ENCODE measurements around the gene MYOCD.

Gene MYOCD

DNA sequence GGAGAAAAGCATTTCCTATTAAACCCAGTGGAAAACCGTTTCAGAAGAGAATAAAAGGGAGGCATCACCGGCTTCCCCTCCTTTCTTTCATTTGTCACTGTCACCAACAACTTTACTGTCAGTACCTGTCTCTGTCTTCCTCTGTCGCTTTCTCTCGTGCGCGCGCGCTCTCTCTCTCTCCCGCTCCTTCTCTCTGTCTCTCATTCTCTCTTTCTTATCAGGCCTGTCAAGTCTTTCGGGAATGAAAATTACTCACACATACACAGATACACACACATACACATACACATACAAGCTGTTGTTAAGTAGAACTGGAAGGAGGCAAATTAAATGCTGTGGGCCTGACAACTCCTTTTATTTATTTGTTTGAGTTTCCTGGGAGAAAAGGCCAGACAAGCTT is 17.6 kb downstream of the MYOCD start:
- no peak overlapping the region for H3K4me3 ChIP-seq (ENCODE audit: low read depth, low read length)
- DNase-seq (ENCODE audit: low read depth) = no peak

DNA sequence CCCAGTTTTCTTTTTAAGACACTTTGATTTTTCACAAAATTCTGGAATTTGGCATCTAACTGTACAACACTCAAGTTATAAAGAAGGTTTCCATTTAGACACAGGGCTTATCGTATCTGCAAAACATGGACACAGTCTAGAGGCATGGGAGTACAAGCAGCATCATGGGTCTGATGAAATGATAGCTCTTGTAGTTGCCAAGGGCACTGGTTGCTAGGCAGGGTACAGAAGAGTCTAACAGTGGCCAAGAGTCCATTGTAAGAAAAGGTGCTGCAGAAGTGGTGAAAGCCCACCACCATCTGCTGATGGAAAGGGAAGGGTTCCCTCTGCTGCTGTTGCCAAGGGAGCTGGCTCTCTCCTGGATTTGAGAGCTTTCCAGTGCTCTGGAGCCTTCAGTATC is 20.8 kb downstream of the MYOCD start:
- no peak for DNase-seq (ENCODE audit: low read depth)
- H3K4me3 ChIP-seq (ENCODE audit: low read depth, low read length) = no peak overlapping the region

DNA sequence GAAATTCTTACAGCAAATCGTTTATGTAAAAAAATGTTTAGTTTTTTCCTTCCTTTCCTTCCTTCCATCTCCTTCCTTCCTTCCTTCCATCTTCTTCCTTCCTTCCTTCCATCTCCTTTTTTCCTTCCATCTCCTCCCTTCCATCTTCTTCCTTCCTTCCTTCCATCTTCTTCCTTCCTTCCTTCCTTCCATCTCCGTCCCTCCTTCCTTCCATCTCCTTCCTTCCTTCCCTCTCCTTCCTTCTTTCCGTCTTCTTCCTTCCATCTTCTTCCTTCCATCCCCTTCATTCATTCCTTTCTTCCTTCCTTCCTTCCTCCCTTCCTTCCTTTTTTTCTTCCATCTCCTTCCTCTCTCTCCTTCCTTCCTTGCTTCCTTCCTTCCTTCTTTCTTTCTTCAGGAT is 22.7 kb downstream of the MYOCD start:
- H3K4me3 ChIP-seq (ENCODE audit: low read depth, low read length) = no peak overlapping the region
- no peak for DNase-seq (ENCODE audit: low read depth)

DNA sequence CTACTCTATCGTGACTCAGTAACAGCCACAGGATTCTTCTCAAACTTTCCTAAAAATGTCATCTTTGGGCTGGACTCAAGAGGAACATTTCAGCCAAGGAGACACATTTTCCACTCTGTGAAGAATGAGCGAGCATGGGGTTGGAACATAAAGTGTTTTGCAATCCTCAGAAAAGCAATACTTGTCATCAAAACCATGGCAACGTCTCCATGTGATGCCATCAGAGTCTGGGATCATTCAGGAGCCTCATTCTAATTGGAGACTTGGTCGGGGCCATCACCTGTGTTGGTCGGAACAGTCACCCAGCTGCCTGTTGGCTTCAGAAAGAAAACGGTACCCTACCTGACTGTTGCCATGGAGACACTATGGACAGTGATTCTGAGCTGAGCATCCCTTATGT is 25.5 kb downstream of the MYOCD start:
- DNase-seq (ENCODE audit: low read depth) = no peak
- H3K4me3 ChIP-seq (ENCODE audit: low read depth, low read length) = no peak overlapping the region

DNA sequence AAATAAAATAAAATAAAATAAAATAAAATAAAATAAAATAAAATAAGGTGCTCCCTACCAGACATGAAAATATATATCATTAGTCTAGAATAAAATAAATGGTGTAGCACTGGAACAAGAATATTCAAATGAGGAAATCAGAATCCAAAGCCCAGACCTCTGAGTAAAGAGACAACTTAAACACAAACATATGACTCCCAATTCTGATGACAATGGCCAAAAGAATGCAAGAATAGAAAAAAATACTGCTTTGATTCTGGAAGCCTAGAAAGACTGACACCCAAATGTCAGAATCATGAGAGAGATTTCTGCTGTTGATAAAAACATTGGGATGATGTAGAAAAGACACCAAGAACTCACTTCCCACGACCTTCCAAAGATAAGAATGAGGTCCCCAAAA is 27.9 kb downstream of the MYOCD start:
- H3K4me3 ChIP-seq (ENCODE audit: low read depth, low read length) = no peak overlapping the region
- no peak for DNase-seq (ENCODE audit: low read depth)

DNA sequence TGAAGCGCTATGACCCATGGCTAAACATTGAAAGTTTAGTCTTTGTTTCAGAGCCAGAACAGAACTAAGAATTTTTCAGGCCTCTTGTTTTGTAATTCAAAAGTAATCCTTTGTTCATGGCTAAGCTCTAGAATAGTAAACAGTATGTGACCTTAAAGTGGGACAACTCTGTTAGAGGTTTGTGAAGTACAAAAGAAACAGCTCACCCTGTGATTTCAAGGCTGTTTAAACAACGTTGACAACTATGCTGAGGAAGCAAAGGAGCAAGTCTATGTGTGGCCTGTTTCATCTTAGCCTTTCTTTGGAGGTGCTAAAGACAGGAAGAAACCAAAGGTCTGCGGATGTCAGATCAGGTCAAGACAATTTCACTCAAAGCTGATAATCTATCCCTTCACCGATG is 40.4 kb downstream of the MYOCD start:
- no peak for DNase-seq (ENCODE audit: low read depth)
- no peak overlapping the region for H3K4me3 ChIP-seq (ENCODE audit: low read depth, low read length)

DNA sequence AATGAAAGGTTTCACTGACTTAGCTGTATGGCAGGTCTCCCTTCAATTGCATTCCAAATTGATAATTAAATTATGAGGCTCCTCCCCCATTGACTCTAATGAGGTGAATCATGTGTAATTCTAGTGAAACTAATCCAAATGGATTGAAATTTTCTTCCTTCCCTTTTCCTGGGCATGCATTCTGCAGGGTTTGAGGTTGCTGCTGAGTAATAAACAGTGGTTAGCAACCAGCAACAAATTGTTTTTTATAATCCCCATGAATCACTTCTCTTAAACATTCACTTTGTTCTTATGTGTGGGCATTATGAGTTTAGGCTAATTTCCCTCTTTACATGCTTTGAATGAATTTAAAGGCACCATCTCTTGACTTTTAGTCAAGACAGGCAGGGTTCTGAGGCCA is 43.4 kb downstream of the MYOCD start:
- DNase-seq (ENCODE audit: low read depth) = no peak

DNA sequence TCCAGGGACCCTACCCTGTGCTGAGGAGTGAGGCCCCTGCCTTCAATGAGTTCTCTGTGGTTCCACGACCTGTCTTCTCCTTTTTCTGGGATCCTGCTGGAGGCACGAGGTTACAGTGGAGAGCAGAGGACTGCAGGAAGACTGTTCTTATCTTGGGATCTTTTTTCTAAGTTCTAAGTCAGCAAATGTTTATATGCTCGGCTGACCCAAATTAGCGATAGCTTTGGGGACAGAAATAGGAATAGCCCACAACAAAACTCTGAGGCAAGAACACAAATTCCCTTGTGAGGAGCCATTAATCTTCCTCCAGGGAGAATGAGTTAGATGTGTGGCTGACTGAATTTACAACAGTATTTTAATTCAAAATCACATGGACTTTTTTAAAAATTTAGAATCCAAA is 46.7 kb downstream of the MYOCD start:
- DNase-seq (ENCODE audit: low read depth) = no peak
- H3K4me3 ChIP-seq (ENCODE audit: low read depth, low read length) = no peak overlapping the region

More for the DNA sequence above, 43.4 kb downstream of the MYOCD start:
- H3K4me3 ChIP-seq (ENCODE audit: low read depth, low read length) = no peak overlapping the region

DNA sequence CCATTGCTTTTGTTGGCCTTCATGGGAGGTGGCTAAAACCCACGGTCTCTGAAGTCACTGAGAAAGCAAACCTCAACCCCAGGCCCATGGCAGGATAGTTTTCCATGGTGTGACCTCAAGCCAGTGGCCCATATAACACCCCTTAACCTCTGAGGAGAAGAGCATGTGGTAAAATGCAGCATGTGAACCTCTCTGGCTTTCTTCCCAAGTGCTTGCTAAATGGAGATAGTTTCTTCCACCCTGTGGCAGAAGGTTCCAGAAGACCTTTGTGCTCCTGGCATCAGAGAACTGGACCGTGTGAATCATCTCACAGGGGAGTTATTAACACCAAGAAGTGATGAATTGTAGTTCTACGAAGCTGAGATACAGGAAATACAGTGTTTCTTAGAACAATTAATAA is 47.3 kb downstream of the MYOCD start:
- H3K4me3 ChIP-seq (ENCODE audit: low read depth, low read length) = no peak overlapping the region
- DNase-seq (ENCODE audit: low read depth) = peak; percentile 73

DNA sequence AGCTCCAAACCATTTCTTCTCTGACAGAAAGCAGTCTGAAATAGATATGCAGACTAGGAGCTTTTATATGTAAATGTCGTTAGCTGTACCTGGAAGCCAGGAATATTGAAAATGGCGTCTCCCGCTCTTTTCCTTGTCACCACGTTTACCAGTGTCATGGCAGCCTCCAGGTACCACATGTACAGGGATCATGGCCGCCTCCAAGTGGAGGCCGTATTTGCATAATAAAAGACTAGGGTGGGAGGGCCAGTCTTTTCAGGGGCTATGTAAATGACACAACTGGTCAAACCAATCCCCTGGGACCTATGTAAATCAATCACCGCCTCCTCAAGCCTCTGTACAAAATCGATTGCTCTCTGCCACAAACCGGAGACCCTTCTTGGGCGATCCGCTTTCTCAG is 54.3 kb downstream of the MYOCD start:
- no peak for DNase-seq (ENCODE audit: low read depth)
- no peak overlapping the region for H3K4me3 ChIP-seq (ENCODE audit: low read depth, low read length)

DNA sequence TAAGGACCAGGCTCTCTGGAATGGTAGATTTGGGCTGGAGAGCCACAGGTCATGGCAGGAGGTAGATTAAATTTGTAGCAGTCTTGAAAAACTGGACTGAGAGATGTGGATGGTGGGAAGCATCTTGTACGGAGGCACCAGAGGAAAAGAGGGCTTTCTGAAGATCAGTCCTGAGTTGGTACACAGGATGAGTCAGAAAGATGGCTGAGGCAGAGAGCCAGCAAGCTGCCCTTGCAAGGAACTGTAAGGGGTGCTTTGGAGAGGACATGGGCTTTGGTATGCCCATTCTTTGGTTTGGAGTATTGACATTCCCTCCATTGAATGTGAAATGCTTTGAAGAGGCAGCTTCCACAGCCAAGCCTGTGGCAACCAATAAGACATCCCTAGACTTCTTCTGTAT is 55.9 kb downstream of the MYOCD start:
- H3K4me3 ChIP-seq (ENCODE audit: low read depth, low read length) = no peak overlapping the region
- DNase-seq (ENCODE audit: low read depth) = no peak

DNA sequence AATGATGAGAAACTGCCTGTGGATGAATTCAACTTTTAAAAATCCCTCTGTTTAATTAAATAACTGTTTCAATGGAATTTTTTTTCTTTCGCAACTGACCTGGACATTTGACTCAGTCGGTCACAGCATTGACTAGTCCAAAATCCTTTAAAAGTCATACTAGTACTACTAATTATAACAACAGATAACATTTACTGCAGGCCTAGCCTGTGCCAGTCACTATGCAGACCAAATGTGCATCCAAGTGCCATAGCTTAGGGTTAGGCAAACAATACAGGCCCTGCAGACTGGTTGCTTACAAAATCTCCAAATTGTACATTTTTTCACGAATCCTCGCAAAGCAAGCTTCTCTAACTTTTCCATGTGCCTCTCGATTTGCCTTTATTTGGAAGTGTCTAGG is 56.6 kb downstream of the MYOCD start:
- DNase-seq (ENCODE audit: low read depth) = no peak
- no peak overlapping the region for H3K4me3 ChIP-seq (ENCODE audit: low read depth, low read length)

DNA sequence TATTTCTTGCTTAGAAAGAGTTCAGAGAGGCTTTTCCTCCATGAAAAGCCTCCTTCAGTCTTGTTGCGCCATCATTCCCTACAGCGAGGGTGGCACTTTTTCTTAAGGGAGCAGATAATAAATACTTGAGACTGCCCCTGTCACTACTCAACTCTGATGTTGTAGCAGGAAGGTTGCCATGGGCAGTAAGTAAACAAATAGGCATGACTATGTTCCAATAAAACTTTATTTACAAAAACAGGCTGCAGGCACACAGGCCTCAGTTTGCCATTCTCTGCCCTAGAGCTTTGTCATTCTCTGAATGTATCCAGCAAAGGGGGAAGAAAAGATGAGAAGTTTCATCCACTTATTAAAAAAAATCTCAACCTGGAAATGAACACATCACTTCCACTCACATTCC is 60.4 kb downstream of the MYOCD start:
- no peak overlapping the region for H3K4me3 ChIP-seq (ENCODE audit: low read depth, low read length)
- DNase-seq (ENCODE audit: low read depth) = no peak

DNA sequence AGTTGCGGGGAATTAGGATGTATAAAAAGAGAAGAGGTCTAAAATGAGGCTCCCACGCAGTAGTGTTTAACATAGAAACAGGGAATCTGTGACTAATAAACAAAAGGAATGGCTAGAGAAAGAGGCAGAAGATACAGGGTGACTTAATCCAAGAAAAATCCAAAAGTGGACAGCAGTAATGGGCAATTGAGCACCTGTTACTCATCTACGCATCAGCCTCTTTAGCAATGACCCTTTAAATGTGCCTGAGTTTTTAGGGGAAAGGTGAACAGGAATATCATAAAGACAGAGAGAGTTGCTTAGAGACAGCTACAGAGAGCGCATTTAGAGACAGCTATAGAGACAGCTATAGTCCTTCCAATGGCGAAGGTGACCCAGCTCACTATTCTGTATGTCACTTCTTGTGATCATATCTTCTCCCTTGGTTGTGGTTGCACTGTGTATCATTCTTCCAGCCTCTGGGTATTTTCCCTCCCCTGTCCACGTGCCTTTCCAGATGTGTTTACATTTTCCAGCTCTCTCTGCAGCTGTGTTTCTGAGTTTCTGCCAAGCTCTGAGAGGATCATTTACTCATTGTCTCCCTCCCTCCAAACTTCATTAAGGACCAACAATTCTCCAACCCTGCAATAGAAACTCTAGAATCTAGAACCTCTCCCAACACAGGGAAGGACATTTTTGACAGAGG is 61.5 kb downstream of the MYOCD start:
- no peak overlapping the region for H3K4me3 ChIP-seq (ENCODE audit: low read depth, low read length)
- no peak for DNase-seq (ENCODE audit: low read depth)

DNA sequence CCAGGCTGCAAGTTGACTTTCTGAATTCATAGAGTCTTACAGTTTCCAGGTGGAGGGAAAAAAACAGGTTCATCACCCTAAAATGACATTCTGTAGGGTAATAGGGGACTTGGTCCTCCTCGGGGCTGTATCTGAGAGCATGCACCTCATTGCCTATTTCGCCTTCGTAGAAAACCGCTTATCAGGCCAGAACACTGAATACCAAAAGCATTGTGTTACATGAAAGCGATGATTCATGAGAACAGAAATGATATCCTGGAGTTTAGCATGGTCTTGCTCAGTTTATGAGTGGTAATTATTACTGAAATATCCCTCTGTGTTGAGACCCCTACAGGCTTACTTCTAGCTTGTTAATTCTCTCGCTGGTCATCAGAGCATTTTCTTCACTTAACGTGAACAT is 62.2 kb downstream of the MYOCD start:
- DNase-seq (ENCODE audit: low read depth) = no peak
- H3K4me3 ChIP-seq (ENCODE audit: low read depth, low read length) = no peak overlapping the region

DNA sequence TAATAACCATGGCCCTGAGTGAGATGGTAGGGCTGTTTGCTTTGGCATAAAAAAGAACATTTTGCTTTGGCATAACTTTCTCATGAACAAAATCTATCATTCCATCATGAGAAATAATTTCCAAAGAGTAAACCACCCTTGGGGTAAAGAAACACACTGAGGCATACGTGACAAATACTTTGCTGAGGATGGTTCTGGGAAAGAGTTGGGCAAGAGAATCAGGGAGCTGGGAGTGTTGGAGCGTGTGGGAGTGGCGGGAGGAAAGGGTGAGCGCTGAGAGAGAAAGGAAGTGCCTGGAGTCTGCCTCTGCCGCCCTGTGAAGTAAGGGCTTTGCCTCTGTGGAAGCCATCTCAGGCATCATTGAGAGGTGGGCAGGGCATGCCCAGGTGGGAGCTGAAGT is 63.4 kb downstream of the MYOCD start:
- DNase-seq (ENCODE audit: low read depth) = no peak
- no peak overlapping the region for H3K4me3 ChIP-seq (ENCODE audit: low read depth, low read length)

DNA sequence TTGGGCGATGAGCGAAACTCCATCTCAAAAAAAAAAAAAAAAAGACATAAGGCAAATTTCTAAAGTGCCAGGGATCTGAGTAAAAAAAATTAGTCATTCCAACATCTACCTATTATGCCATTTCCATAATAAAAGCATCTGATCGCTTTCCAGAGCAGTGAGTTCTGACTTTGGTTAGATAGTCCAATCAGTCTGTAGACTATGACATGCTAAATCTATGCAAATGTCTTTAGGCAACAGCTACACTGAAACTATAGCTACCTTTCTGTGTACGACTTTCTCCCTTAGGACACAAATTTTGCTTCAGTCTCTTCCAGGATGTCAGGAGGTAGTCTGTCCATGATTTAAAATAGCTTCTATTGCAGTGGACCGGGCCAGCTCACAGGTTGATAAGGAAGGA is 64.7 kb downstream of the MYOCD start:
- DNase-seq (ENCODE audit: low read depth) = no peak

DNA sequence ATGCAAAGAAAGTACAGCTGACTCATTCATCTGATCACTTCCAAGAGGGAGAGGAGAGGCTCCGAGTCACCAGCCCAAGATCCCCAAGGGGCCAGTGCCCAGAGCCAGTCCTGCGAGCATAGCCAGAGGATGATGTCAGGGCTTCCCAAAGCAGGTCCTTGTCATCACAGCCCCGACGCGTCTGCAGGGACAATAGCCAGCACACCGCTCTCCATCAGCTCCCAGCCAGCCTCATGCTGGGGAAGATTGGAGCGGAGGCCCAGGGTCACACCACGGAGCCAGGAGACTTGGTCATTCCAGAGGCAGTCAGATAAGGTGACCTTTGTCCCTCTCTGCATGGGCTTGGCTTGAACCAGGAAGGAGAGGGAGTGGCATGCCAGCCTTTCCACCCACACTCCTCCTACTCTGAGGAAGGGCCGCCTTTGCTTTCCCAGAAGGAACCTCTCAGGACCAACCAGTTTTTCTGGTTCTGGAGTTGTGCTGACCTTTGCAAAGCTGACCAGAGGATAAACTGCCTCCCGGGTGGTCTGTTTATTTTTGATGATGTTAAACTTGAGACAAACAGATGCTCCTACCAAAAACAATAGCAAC is 65.3 kb downstream of the MYOCD start:
- H3K4me3 ChIP-seq (ENCODE audit: low read depth, low read length) = no peak overlapping the region
- DNase-seq (ENCODE audit: low read depth) = no peak

More for the DNA sequence above, 64.7 kb downstream of the MYOCD start:
- no peak overlapping the region for H3K4me3 ChIP-seq (ENCODE audit: low read depth, low read length)

DNA sequence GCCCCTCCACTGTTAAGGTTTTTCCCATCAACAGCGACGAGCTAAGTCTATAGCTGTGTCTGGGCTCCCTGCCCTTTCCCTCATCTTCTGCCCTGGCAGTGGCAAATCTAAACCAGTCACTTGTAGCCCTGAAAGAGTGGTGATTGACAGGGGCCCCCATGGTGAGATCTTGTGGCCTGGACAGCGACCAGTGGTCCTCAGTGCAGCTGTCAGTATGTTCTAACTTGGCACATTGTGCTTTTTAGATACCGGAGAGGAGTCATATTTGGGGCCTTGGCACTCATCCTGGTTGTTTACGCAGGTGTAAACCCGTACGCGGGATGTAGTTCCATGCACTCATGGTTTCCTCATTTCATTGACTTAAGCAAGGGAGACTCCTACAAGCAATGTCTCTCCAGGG is 66.1 kb downstream of the MYOCD start:
- H3K4me3 ChIP-seq (ENCODE audit: low read depth, low read length) = no peak overlapping the region
- DNase-seq (ENCODE audit: low read depth) = no peak

DNA sequence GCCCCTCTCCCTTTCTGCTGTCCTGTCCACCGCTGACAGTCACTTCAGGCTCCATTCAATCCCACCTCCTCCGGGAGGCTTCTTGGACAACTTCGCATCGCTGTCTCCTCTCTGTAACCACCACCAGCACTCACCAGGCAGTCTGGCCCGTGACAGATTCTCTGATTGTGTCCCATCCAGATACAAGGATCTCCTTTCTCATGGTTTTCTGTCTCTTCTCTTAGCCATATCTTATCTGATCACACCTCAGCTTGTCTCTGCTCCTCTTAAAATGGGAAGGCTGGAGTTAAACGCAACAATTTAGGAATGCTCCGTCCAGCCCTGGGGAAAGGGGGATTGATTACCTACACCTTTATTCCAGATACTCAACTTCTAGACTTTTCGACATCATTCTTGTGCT is 66.7 kb downstream of the MYOCD start:
- no peak for DNase-seq (ENCODE audit: low read depth)
- no peak overlapping the region for H3K4me3 ChIP-seq (ENCODE audit: low read depth, low read length)

DNA sequence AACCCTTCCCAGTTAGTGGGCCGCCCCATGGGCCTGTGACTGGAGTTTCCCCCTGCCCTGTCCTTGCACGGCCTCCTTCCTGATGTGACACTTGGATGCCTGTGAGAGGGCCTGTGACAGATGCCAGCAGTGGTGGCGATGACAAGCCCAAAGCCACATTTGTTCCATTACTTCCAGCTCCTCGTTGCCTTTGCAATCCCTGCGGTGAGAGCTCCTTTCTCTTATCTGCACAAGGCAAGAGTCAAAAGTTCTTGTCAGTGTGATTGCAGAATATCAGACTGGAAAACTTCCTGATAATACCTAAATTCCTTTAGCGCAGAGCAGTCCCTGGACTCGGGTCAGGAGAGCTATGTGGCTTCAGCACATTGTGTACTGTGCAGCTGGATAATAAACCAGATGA is 69.2 kb downstream of the MYOCD start:
- DNase-seq (ENCODE audit: low read depth) = no peak
- H3K4me3 ChIP-seq (ENCODE audit: low read depth, low read length) = no peak overlapping the region

DNA sequence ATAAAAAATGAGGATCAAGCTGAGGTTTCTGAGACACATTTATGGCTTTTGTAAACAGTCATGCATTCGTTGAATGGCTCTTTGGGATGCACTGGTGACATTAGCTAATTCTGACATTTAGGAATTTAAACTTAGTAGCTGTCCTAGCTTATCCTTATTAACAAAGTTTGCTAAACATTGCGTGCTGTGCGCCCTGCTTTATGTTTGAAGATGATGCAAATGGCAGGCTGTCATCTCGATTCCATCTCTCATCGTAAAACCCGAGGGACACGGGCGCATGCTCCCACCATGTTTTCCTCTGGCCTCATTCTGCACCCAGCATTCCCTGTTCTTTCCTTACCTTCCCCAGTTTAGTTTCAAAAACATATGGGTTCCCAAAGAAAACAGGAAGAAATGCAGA is 69.8 kb downstream of the MYOCD start:
- no peak for DNase-seq (ENCODE audit: low read depth)
- no peak overlapping the region for H3K4me3 ChIP-seq (ENCODE audit: low read depth, low read length)

Data from skeletal muscle cell (primary cell).